SK-N-SH (cell line): ENCODE results near the gene NTNG1. TPM values are rescaled to one million over a fixed set of nuclear protein-coding genes. Genes with fewer than 3 reads are reported as not detected.

Experiments
- CTCF ChIA-PET: fragments of 300-600, 350-600 bp; formaldehyde crosslinking; extraction: SDS; loops from one replicate; lab custom pipeline; 2021; lab: Yijun Ruan, JAX
- POLR2A ChIA-PET: fragments of 350-600 bp; sonication (Branson Sonifier 250); formaldehyde crosslinking; extraction: SDS; loops from one replicate; lab custom pipeline; 2020; ENCODE audit warnings: antibody characterized with exemption, inconsistent platforms; lab: Yijun Ruan, JAX
- DNase-seq: peaks from one replicate; pipeline ENCODE4 v3.0.0; 2012
- H2AFZ ChIP-seq: fragments of 200-600 bp; sonication (generic); 2 replicates; pipeline ENCODE4 v1.8.1; 2016; ENCODE audit warnings: antibody characterized with exemption, mild to moderate bottlenecking, low read depth
- H3F3A ChIP-seq: fragments of 200-600 bp; sonication (generic); replicated peaks from 2 replicates; pipeline ENCODE3; 2016; ENCODE audit warnings: antibody characterized with exemption, mild to moderate bottlenecking; ENCODE audit not compliant: insufficient read depth
- H3K27ac ChIP-seq, 2 experiments: fragments of 200-500 bp in 1 of 2; fragments of 200-600 bp in 1 of 2; sonication (Bioruptor generic) in 1 of 2; sonication (generic), shearing (Covaris generic) in 1 of 2; 2 replicates each; pipeline versions ENCODE4 v1.5.1 to v1.6.1; 2014 to 2016; ENCODE audit warnings: low read depth in 2 of 2, inconsistent platforms in 1 of 2, low read length in 1 of 2, mild to moderate bottlenecking in 1 of 2, mixed read lengths in 1 of 2
- H3K27me3 ChIP-seq: fragments of 200-600 bp; sonication (generic), shearing (Covaris generic); 2 replicates; pipeline ENCODE4 v1.6.1; 2016; ENCODE audit warnings: mixed run types; ENCODE audit not compliant: insufficient read depth
- H3K36me3 ChIP-seq, 2 experiments: fragments of 200-500 bp in 1 of 2; fragments of 200-600 bp in 1 of 2; sonication (Bioruptor generic) in 1 of 2; sonication (generic) in 1 of 2; replicated peaks in 1 of 2; 2 replicates each; pipeline versions ENCODE3 to v1.5.1; 2014 to 2016; ENCODE audit warnings: low read length in 1 of 2, mild to moderate bottlenecking in 1 of 2; ENCODE audit not compliant: insufficient read depth in 2 of 2, control insufficient read depth in 1 of 2
- H3K4me1 ChIP-seq, 2 experiments: fragments of 200-500 bp in 1 of 2; fragments of 200-600 bp in 1 of 2; sonication (Bioruptor generic) in 1 of 2; sonication (generic), shearing (Covaris generic) in 1 of 2; 2 replicates each; pipeline versions ENCODE4 v1.5.1 to v1.6.1; 2014 to 2016; ENCODE audit warnings: low read depth in 1 of 2, low read length in 1 of 2, mixed run types in 1 of 2; ENCODE audit not compliant: insufficient read depth in 2 of 2, control insufficient read depth in 1 of 2
- H3K4me2 ChIP-seq: fragments of 200-600 bp; sonication (generic), shearing (Covaris generic); 2 replicates; pipeline ENCODE4 v1.6.1; 2017; ENCODE audit warnings: mixed run types
- H3K4me3 ChIP-seq, 2 experiments: fragments of 200-500 bp in 1 of 2; fragments of 200-600 bp in 1 of 2; sonication (Bioruptor generic) in 1 of 2; sonication (generic), shearing (Covaris generic) in 1 of 2; 2 replicates each; pipeline versions ENCODE4 v1.5.1 to v1.8.1; 2014 to 2016; ENCODE audit warnings: low read depth in 2 of 2, inconsistent platforms in 1 of 2, low read length in 1 of 2, mild to moderate bottlenecking in 1 of 2, mixed read lengths in 1 of 2, moderate library complexity in 1 of 2
- H3K79me2 ChIP-seq: fragments of 200-600 bp; sonication (generic); 2 replicates; pipeline ENCODE4 v1.8.1; 2017; ENCODE audit warnings: mild to moderate bottlenecking; ENCODE audit not compliant: insufficient read depth
- H3K9ac ChIP-seq: fragments of 200-600 bp; sonication (generic); 2 replicates; pipeline ENCODE4 v1.6.1; 2017; ENCODE audit warnings: mixed run types
- H3K9me2 ChIP-seq: fragments of 200-600 bp; sonication (generic); 2 replicates; pipeline ENCODE4 v1.6.1; 2017; ENCODE audit warnings: mixed run types
- H3K9me3 ChIP-seq: fragments of 200-600 bp; sonication (generic); 2 replicates; pipeline ENCODE4 v1.6.1; 2017; ENCODE audit warnings: mixed run types, mild to moderate bottlenecking, moderate library complexity
- H4K20me1 ChIP-seq: fragments of 200-600 bp; sonication (generic); 2 replicates; pipeline ENCODE4 v1.6.1; 2017; ENCODE audit warnings: mild to moderate bottlenecking, mixed run types; ENCODE audit not compliant: insufficient read depth
- ELF1 ChIP-seq: IDR thresholded peaks from 2 replicates; pipeline ENCODE4 v1.4.0; 2012
- FOXJ3 ChIP-seq: sonication (generic); formaldehyde crosslinking; IDR thresholded peaks from 2 replicates; pipeline ENCODE4 v1.5.1; 2020; ENCODE audit warnings: mild to moderate bottlenecking, missing genetic modification reagents
- FOXM1 ChIP-seq: IDR thresholded peaks from 2 replicates; pipeline ENCODE4 v1.4.0; 2012; ENCODE audit warnings: low read depth, mild to moderate bottlenecking
- GABPA ChIP-seq: IDR thresholded peaks from 2 replicates; pipeline ENCODE4 v1.4.0; 2012; ENCODE audit warnings: low read depth, mild to moderate bottlenecking
- GATA2 ChIP-seq: sonication (generic); formaldehyde crosslinking; IDR thresholded peaks from 2 replicates; pipeline ENCODE4 v1.5.0; 2020; ENCODE audit warnings: mild to moderate bottlenecking, missing genetic modification reagents
- IRF3 ChIP-seq: fragments of 150-350 bp; IDR thresholded peaks from 2 replicates; pipeline ENCODE4 v1.6.1; 2016; ENCODE audit warnings: mild to moderate bottlenecking, low read depth, low read length
- MAX ChIP-seq: IDR thresholded peaks from 2 replicates; pipeline ENCODE4 v1.4.0; 2012; ENCODE audit warnings: low read depth
- MEF2A ChIP-seq: IDR thresholded peaks from 2 replicates; pipeline ENCODE4 v1.4.0; 2012; ENCODE audit warnings: low read depth, borderline replicate concordance
- MXI1 ChIP-seq: IDR thresholded peaks from 2 replicates; pipeline ENCODE4 v1.6.1; 2012; ENCODE audit warnings: mild to moderate bottlenecking, low read depth, low read length, improper control_type of control experiment
- NRF1 ChIP-seq: IDR thresholded peaks from 2 replicates; pipeline ENCODE4 v1.6.1; 2012; ENCODE audit warnings: low read depth, mild to moderate bottlenecking, low read length
- RAD21 ChIP-seq: IDR thresholded peaks from 2 replicates; pipeline ENCODE4 v1.6.1; 2012; ENCODE audit warnings: mild to moderate bottlenecking, low read length
- RCOR1 ChIP-seq: fragments of 150-350 bp; IDR thresholded peaks from 2 replicates; pipeline ENCODE4 v1.6.1; 2017; ENCODE audit warnings: antibody characterized with exemption, low read length
- REST ChIP-seq: IDR thresholded peaks from 2 replicates; pipeline ENCODE4 v1.6.1; 2012; ENCODE audit warnings: mild to moderate bottlenecking, low read depth, low read length, moderate library complexity
- RFX5 ChIP-seq: IDR thresholded peaks from 2 replicates; pipeline ENCODE4 v1.6.1; 2012; ENCODE audit warnings: mild to moderate bottlenecking, improper control_type of control experiment, low read length
- RXRA ChIP-seq: IDR thresholded peaks from 2 replicates; pipeline ENCODE4 v1.4.0; 2012; ENCODE audit warnings: low read depth, mild to moderate bottlenecking, borderline replicate concordance
- SMC3 ChIP-seq: IDR thresholded peaks from 2 replicates; pipeline ENCODE4 v1.6.1; 2012; ENCODE audit warnings: low read depth, low read length, improper control_type of control experiment
- TCF12 ChIP-seq: IDR thresholded peaks from 2 replicates; pipeline ENCODE4 v1.4.0; 2012
- TEAD4 ChIP-seq: IDR thresholded peaks from 2 replicates; pipeline ENCODE4 v1.4.0; 2012; ENCODE audit warnings: mild to moderate bottlenecking, borderline replicate concordance; ENCODE audit not compliant: insufficient read depth
- USF1 ChIP-seq: IDR thresholded peaks from 2 replicates; pipeline ENCODE4 v1.4.0; 2012; ENCODE audit warnings: low read depth, borderline replicate concordance
- WGBS: methylation state at CpG from one replicate; pipeline ENCODE4 v1.1.6; 2017; ENCODE audit warnings: low lambda C conversion rate; 5-methylcytosine and 5-hydroxymethylcytosine counted together
- polyA plus RNA-seq, 3 experiments: library from polyadenylated mRNA; depleted of rRNA; stranded (reverse); fragments of >200 nt; gene quantifications; 2 replicates each; pipeline ENCODE4 v1.2.3, GENCODE V29; 2012

NTNG1 gene
- polyA plus RNA-seq, 1 of the 3 experiments (the other 2 are of a cell fraction): 0.03 TPM

GRCh38 chr1:107496002-107496401, 355.2 kb downstream of the NTNG1 start:
- Histone ChIP-seq H2AFZ (no peak overlapping the region), H3K9me3 (no peaks in the 10 kb centered on the region), H3K27ac (no peak overlapping the region), H3K27me3 (no peaks in the 10 kb centered on the region), H3K4me1 (no peaks in the 10 kb centered on the region; a peak in 1 of 4 replicates), H3K79me2 (no peaks in the 10 kb centered on the region), H4K20me1 (no peaks in the 10 kb centered on the region), H3K36me3 (no peaks in the 10 kb centered on the region), H3K9ac (no peak overlapping the region), H3K4me3 (no peak overlapping the region)
- DNase-seq: no peak
- ChIA-PET POLR2A (no interaction called here), CTCF (no interaction called here)
- WGBS: 18% methylated on average over 1 of the region's 1 CpG
- TF ChIP-seq FOXJ3 (CRISPR knock-in tag): no peak
- TF ChIP-seq IRF3: no peak
- no peak for TF ChIP-seq RAD21
- TF ChIP-seq FOXM1: no peak
- TF ChIP-seq MXI1: no peak
- no peak for TF ChIP-seq RCOR1
- no peak for TF ChIP-seq MEF2A
- no peak for TF ChIP-seq NRF1
- TF ChIP-seq ELF1: no peak
- TF ChIP-seq REST: no peak
- TF ChIP-seq TEAD4: no peak
- TF ChIP-seq SMC3: no peak
- no peak for TF ChIP-seq RXRA
- no peak for TF ChIP-seq RFX5
- no peak for TF ChIP-seq GABPA
- TF ChIP-seq, all 33 proteins: peak for 0
- Histone ChIP-seq H3F3A (no peaks in the 10 kb centered on the region), H3K9me2 (no peaks in the 10 kb centered on the region), H3K4me2 (no peak overlapping the region)

DNA sequence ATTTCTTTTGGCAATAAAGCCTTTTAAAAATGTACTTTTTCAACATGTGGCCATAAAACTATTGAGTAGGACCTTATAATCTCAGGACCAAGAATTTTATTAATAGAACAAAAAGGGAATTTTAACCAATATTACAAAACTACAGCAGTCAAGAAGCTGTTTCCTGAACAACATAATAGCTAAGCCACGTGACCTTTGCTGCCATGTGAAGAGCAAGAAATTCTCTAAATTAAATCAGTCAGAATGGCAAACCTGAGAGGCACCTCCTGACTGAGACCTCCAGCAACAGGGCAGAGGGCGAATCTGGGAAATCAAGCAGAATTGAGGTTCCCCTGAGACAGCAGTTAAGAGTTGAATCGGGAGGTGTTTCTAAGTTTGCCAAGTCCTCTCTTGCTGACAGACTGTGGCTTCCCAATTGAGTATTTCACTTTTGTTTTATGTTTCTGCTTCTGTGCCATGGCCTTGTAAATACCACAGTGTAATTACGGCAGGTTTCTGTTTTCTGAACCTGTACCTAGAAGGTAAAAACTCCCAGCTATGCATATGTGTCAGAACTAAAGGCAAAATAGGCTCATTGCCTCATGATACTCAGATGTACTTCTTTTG, 358.4 kb downstream of the NTNG1 start:
- Histone ChIP-seq H3K9ac (no peak overlapping the region), H4K20me1 (no peaks in the 10 kb centered on the region), H3K36me3 (no peaks in the 10 kb centered on the region), H3K27me3 (no peaks in the 10 kb centered on the region), H3K9me2 (no peaks in the 10 kb centered on the region), H3K4me3 (no peak overlapping the region), H3K4me2 (no peak overlapping the region), H3F3A (no peaks in the 10 kb centered on the region), H2AFZ (no peak overlapping the region), H3K27ac (no peak overlapping the region), H3K79me2 (no peaks in the 10 kb centered on the region), H3K9me3 (no peaks in the 10 kb centered on the region), H3K4me1 (no peaks in the 10 kb centered on the region)
- WGBS: 27% methylated on average over 4 of the region's 4 CpGs
- TF ChIP-seq USF1 (no peak), GABPA (no peak), SMC3 (no peak), MEF2A (no peak), TCF12 (no peak), TEAD4 (no peak), MAX (no peak), GATA2 (CRISPR knock-in tag) (no peak)
- no peak for DNase-seq
- ChIA-PET CTCF (interaction anchor here (1.2 kb wide), 1 partner anchor 9 kb away, joined by 5 read pairs; no protein-coding TSS in a partner anchor), POLR2A (no interaction called here)
